OCI-LY3 (cell line): ENCODE data around the gene AKAP5.

Experiments
- CTCF ChIP-seq: fragments of 200-600, 300-600 bp; sonication (generic); IDR thresholded peaks from 2 replicates; pipeline ENCODE4 v1.5.1; 2014; ENCODE audit warnings: antibody characterized with exemption, low read length, low read depth
- EZH2phosphoT487 ChIP-seq: fragments of 200-600 bp; shearing (Covaris generic); IDR thresholded peaks from 2 replicates; pipeline ENCODE4 v1.6.1; 2018; ENCODE audit warnings: antibody characterized with exemption, mixed run types, low read depth

- no peak for TF ChIP-seq CTCF
- TF ChIP-seq EZH2phosphoT487 = no peak
Observed at GRCh38 chr14:64503434-64504309, 38.4 kb downstream of the AKAP5 start, which contains the start of gene ZBTB25.
